ENCODE data around the gene TRMT11.
"Not testable (repeated sequence)": the region's sequence is repeated elsewhere in the genome, so short reads cannot be mapped to it uniquely, and the experiment has no call there.

Gene TRMT11

GRCh38 chr6:126047648-126048047, 61.3 kb downstream of the TRMT11 start:
- DNase-seq (ENCODE audit: low read depth) = no peak

GRCh38 chr6:126048635-126049034, 62.3 kb downstream of the TRMT11 start:
- no peak for DNase-seq (ENCODE audit: low read depth)

- DNase-seq (ENCODE audit: low read depth) = no peak
Observed at GRCh38 chr6:126050795-126051194, 64.5 kb downstream of the TRMT11 start.

GRCh38 chr6:126051791-126052190, 65.5 kb downstream of the TRMT11 start:
- DNase-seq (ENCODE audit: low read depth) = no peak

- DNase-seq (ENCODE audit: low read depth) = no peak
Observed at GRCh38 chr6:126052485-126052884, 66.1 kb downstream of the TRMT11 start.

GRCh38 chr6:126054258-126054702, 67.9 kb downstream of the TRMT11 start:
- DNase-seq (ENCODE audit: low read depth) = no peak

- no peak for DNase-seq (ENCODE audit: low read depth)
Observed at GRCh38 chr6:126054802-126055201, 68.5 kb downstream of the TRMT11 start.

GRCh38 chr6:126055449-126055848, 69.1 kb downstream of the TRMT11 start:
- no peak for DNase-seq (ENCODE audit: low read depth)

- no peak for DNase-seq (ENCODE audit: low read depth)
Observed at GRCh38 chr6:126056355-126057004, 70.1 kb downstream of the TRMT11 start.

GRCh38 chr6:126058085-126058484, 71.7 kb downstream of the TRMT11 start:
- not testable (repeated sequence) for DNase-seq (ENCODE audit: low read depth)

- DNase-seq (ENCODE audit: low read depth) = no peak
Observed at GRCh38 chr6:126060400-126060799, 74.1 kb downstream of the TRMT11 start.

- no peak for DNase-seq (ENCODE audit: low read depth)
Observed at GRCh38 chr6:126063512-126064146, 77.3 kb downstream of the TRMT11 start.

- DNase-seq (ENCODE audit: low read depth) = no peak
Observed at GRCh38 chr6:126064257-126064747, 78.0 kb downstream of the TRMT11 start.

- no peak for DNase-seq (ENCODE audit: low read depth)
Observed at GRCh38 chr6:126064748-126065401, 78.5 kb downstream of the TRMT11 start.

- no peak for DNase-seq (ENCODE audit: low read depth)
Observed at GRCh38 chr6:126066053-126067048, 80.0 kb downstream of the TRMT11 start.

- DNase-seq (ENCODE audit: low read depth) = no peak
Observed at GRCh38 chr6:126067073-126067472, 80.7 kb downstream of the TRMT11 start.

- no peak for DNase-seq (ENCODE audit: low read depth)
Observed at GRCh38 chr6:126069449-126069848, 83.1 kb downstream of the TRMT11 start.

- no peak for DNase-seq (ENCODE audit: low read depth)
Observed at GRCh38 chr6:126071000-126071647, 84.8 kb downstream of the TRMT11 start.

- DNase-seq (ENCODE audit: low read depth) = no peak
Observed at GRCh38 chr6:126072172-126072571, 85.8 kb downstream of the TRMT11 start.

- no peak for DNase-seq (ENCODE audit: low read depth)
Observed at GRCh38 chr6:126072834-126073233, 86.5 kb downstream of the TRMT11 start.

GRCh38 chr6:126075335-126076071, 89.2 kb downstream of the TRMT11 start:
- DNase-seq (ENCODE audit: low read depth) = no peak
